Panc1 (cell line): ENCODE data around the gene CACNB1. TPM values are rescaled to one million over a fixed set of nuclear protein-coding genes. Genes with fewer than 3 reads are reported as not detected.

Source experiments
- ATAC-seq: fragments of 200-7000 bp; cut with Tn5 transposase; 2 replicates; pipeline ENCODE4 v1.9.1; 2020; ENCODE audit warnings: mild to moderate bottlenecking, moderate library complexity
- BruUV-seq: library from RNA; stranded (reverse); fragments of 400-500 nt; replicated peaks from 2 replicates; lab custom pipeline; 2021; lab: Mats Ljungman, UMichigan
- CTCF ChIA-PET: fragments of 300-600 bp; sonication (Branson Sonifier 250); formaldehyde crosslinking; loops from one replicate; lab custom pipeline; 2022; ENCODE audit warnings: antibody characterized with exemption; lab: Charles Lee
- POLR2A ChIA-PET: fragments of 300-600 bp; sonication (Branson Sonifier 250); formaldehyde crosslinking; loops from one replicate; lab custom pipeline; 2022; ENCODE audit warnings: antibody characterized with exemption; lab: Charles Lee
- DNase-seq: peaks from one replicate; pipeline ENCODE4 v3.0.0-alpha.2; 2010; ENCODE audit warnings: low read depth, low spot score
- H3K27ac ChIP-seq: 2 replicates; pipeline ENCODE4 v1.5.1; 2011; ENCODE audit warnings: mild to moderate bottlenecking, low read length, inconsistent platforms
- H3K27me3 ChIP-seq: fragments of 200-500 bp; sonication (Bioruptor generic); 2 replicates; pipeline ENCODE4 v1.6.0; 2014; ENCODE audit warnings: low read length, inconsistent platforms; ENCODE audit not compliant: control insufficient read depth, insufficient read depth
- H3K36me3 ChIP-seq: fragments of 200-500 bp; sonication (Bioruptor generic); 2 replicates; pipeline ENCODE4 v1.5.1; 2014; ENCODE audit warnings: inconsistent platforms, mild to moderate bottlenecking, low read length, moderate library complexity; ENCODE audit not compliant: control insufficient read depth, insufficient read depth
- H3K4me1 ChIP-seq: 2 replicates; pipeline ENCODE4 v1.5.1; 2011; ENCODE audit warnings: inconsistent platforms, mild to moderate bottlenecking, low read length, moderate library complexity; ENCODE audit not compliant: control insufficient read depth, insufficient read depth
- H3K4me3 ChIP-seq, 2 experiments: 2 replicates each; pipeline ENCODE4 v1.5.1; 2011 to 2012; ENCODE audit warnings: low read depth in 2 of 2, low read length in 2 of 2, mild to moderate bottlenecking in 2 of 2, inconsistent platforms in 1 of 2, moderate library complexity in 1 of 2
- H3K9me3 ChIP-seq: fragments of 200-500 bp; sonication (Bioruptor generic); 2 replicates; pipeline ENCODE4 v1.5.1; 2014; ENCODE audit warnings: low read depth, mild to moderate bottlenecking, inconsistent platforms, low read length, moderate library complexity; ENCODE audit not compliant: control insufficient read depth, insufficient read depth
- CTCF ChIP-seq: fragments of 450-650 bp; IDR thresholded peaks from 2 replicates; pipeline ENCODE4 v1.5.1; 2017; ENCODE audit warnings: mild to moderate bottlenecking
- POLR2AphosphoS5 ChIP-seq: IDR thresholded peaks from 2 replicates; pipeline ENCODE4 v1.6.1; 2012; ENCODE audit warnings: mild to moderate bottlenecking, low read depth, low read length, moderate library complexity
- REST ChIP-seq, 2 experiments: IDR thresholded peaks; 2 replicates each; pipeline ENCODE4 v1.6.1; 2011 to 2012; ENCODE audit warnings: low read depth in 2 of 2, control low read depth in 1 of 2, low read length in 1 of 2, mild to moderate bottlenecking in 1 of 2, moderate library complexity in 1 of 2; ENCODE audit not compliant: insufficient read depth in 1 of 2
- SIN3A ChIP-seq: IDR thresholded peaks from 2 replicates; pipeline ENCODE4 v1.6.1; 2012; ENCODE audit warnings: low read depth, mild to moderate bottlenecking, low read length, moderate library complexity, borderline replicate concordance; ENCODE audit not compliant: insufficient read depth
- TCF7L2 ChIP-seq: IDR thresholded peaks from 2 replicates; pipeline ENCODE4 v1.6.1; 2011; ENCODE audit warnings: mild to moderate bottlenecking, low read depth, low read length, inconsistent platforms
- in situ Hi-C: cut with HindIII; loops from 2 replicates; pipeline ENCODE4 v1.10.0; 2016; ENCODE audit warnings: low sequenced_read_pairs, low pct_unique_long_range_greater_than_20kb
- intact Hi-C: fragments of 100-400 bp; cut with micrococcal nuclease; formaldehyde crosslinking; loops from one replicate; pipeline ENCODE4 v1.10.0; 2022; ENCODE audit not compliant: unreplicated experiment
- total RNA-seq: library from RNA; stranded (reverse); gene quantifications from one replicate; pipeline ENCODE4 v1.2.1, GENCODE V29; 2021; ENCODE audit not compliant: unreplicated experiment

The CACNB1 gene
- total RNA-seq, 1 experiment from 2014 or later, result 14.9 TPM

GRCh38 chr17:39239640-39240314 lies 42.3 kb upstream of the CACNB1 start:
- ChIA-PET POLR2A (no interaction called here), CTCF (no interaction called here)
- no TSS peak for BruUV-seq
- no peak overlapping the region for H3K27ac ChIP-seq
- no peaks in the 10 kb centered on the region for H3K27me3 ChIP-seq
- no peaks in the 10 kb centered on the region for H3K9me3 ChIP-seq
- H3K36me3 ChIP-seq, result no peaks in the 10 kb centered on the region
- 0 out of 2 replicates have a peak, but pooled peaks cover 2% of the 10 kb centered on the region for H3K4me1 ChIP-seq
- no peak overlapping the region for H3K4me3 ChIP-seq
- intact Hi-C loops, result no loop called here
- in situ Hi-C loops, result no loop called here
- DNase-seq, result no peak
- ATAC-seq, result peak; percentile 50
- TF ChIP-seq TCF7L2 (no peak), CTCF (peak; percentile 70)

- Histone ChIP-seq H3K4me3 (no peak overlapping the region), H3K36me3 (no peaks in the 10 kb centered on the region), H3K4me1 (0 out of 2 replicates have a peak, but pooled peaks cover 2% of the 10 kb centered on the region), H3K9me3 (no peaks in the 10 kb centered on the region), H3K27me3 (no peaks in the 10 kb centered on the region), H3K27ac (no peak overlapping the region)
- BruUV-seq, result no TSS peak
- TF ChIP-seq REST (IDR thresholded peaks at IDR 0.05; ENCODE audit: insufficient read depth in 1 of 2, low read depth in 2 of 2, low read length in 1 of 2) (no peak), CTCF (no peak), SIN3A (no peak), TCF7L2 (no peak), POLR2AphosphoS5 (no peak)
- intact Hi-C loops, result no loop called here
- DNase-seq (no peak), ATAC-seq (peak; percentile 47; the same call in 1 of the 2 replicates)
- in situ Hi-C loops, result no loop called here
- ChIA-PET POLR2A (no interaction called here), CTCF (interaction anchor here (0.5 to 1.0 kb wide), 4 partner anchors 8 to 262 kb away, joined by 3 to 6 read pairs (median 4); partner anchors contain the start of gene MED1)
These were observed 41.0 kb upstream of the CACNB1 start for GRCh38 chr17:39238311-39238972.
